MM.1S (cell line): Measurements from ENCODE around the gene EPHB6.

Source experiments
- DNase-seq: peaks from one replicate; pipeline ENCODE4 v3.0.0-alpha.2; 2015
- H2AFZ ChIP-seq: fragments of 300-600 bp; sonication (generic); 2 replicates; pipeline ENCODE4 v1.6.0; 2016; ENCODE audit warnings: antibody characterized with exemption, low read length
- H3F3A ChIP-seq: fragments of 300-600 bp; sonication (generic); 2 replicates; pipeline ENCODE4 v1.6.1; 2016; ENCODE audit warnings: mild to moderate bottlenecking, antibody characterized with exemption, low read length, moderate library complexity, mixed read lengths; ENCODE audit not compliant: insufficient read depth
- H3K27ac ChIP-seq: fragments of 300-600 bp; sonication (generic); 2 replicates; pipeline ENCODE4 v1.5.1; 2016; ENCODE audit warnings: mild to moderate bottlenecking, low read length
- H3K27me3 ChIP-seq: fragments of 300-600 bp; sonication (generic); replicated peaks from 2 replicates; pipeline ENCODE4 v1.6.0; 2016; ENCODE audit warnings: low read length; ENCODE audit not compliant: insufficient read depth
- H3K36me3 ChIP-seq: fragments of 300-600 bp; sonication (generic); replicated peaks from 2 replicates; pipeline ENCODE4 v1.6.1; 2016; ENCODE audit warnings: mild to moderate bottlenecking, low read length, mixed read lengths; ENCODE audit not compliant: insufficient read depth
- H3K4me1 ChIP-seq: fragments of 300-600 bp; sonication (generic); 2 replicates; pipeline ENCODE4 v1.6.1; 2016; ENCODE audit warnings: low read length, mixed read lengths
- H3K4me2 ChIP-seq: fragments of 300-600 bp; sonication (generic); 2 replicates; pipeline ENCODE4 v1.6.0; 2016; ENCODE audit warnings: low read depth, low read length
- H3K4me3 ChIP-seq: fragments of 300-600 bp; sonication (generic); 2 replicates; pipeline ENCODE4 v1.5.1; 2016; ENCODE audit warnings: low read length, mixed read lengths
- H3K79me2 ChIP-seq: fragments of 300-600 bp; sonication (generic); 2 replicates; pipeline ENCODE4 v1.6.1; 2016; ENCODE audit warnings: mixed run types, low read length, mixed read lengths
- H3K9ac ChIP-seq: fragments of 300-600 bp; sonication (generic); 2 replicates; pipeline ENCODE4 v1.6.1; 2016; ENCODE audit warnings: low read length, mixed read lengths
- H3K9me2 ChIP-seq: fragments of 300-600 bp; sonication (generic); replicated peaks from 2 replicates; pipeline ENCODE4 v1.6.1; 2016; ENCODE audit warnings: mild to moderate bottlenecking, low read length, mixed read lengths; ENCODE audit not compliant: insufficient read depth
- H3K9me3 ChIP-seq: fragments of 300-600 bp; sonication (generic); replicated peaks from 2 replicates; pipeline ENCODE4 v1.6.1; 2016; ENCODE audit warnings: mild to moderate bottlenecking, low read length, mixed read lengths; ENCODE audit not compliant: insufficient read depth
- H4K20me1 ChIP-seq: fragments of 300-600 bp; sonication (generic); 2 replicates; pipeline ENCODE4 v1.6.1; 2016; ENCODE audit warnings: mild to moderate bottlenecking, low read length, moderate library complexity, mixed read lengths; ENCODE audit not compliant: insufficient read depth
- CTCF ChIP-seq: fragments of 300-600 bp; sonication (generic); IDR thresholded peaks from 2 replicates; pipeline ENCODE4 v1.5.1; 2016; ENCODE audit warnings: antibody characterized with exemption, low read length, mixed read lengths
- EZH2 ChIP-seq: fragments of 300-600 bp; sonication (generic); optimal IDR thresholded peaks from 2 replicates; pipeline ENCODE3; 2017; ENCODE audit warnings: low read depth, mild to moderate bottlenecking, antibody characterized with exemption, low read length, mixed read lengths
- EZH2phosphoT487 ChIP-seq: fragments of 300-600 bp; sonication (generic); IDR thresholded peaks from 2 replicates; pipeline ENCODE4 v1.6.1; 2018; ENCODE audit warnings: antibody characterized with exemption, low read length

The EPHB6 gene

GRCh38 chr7:142889816-142890215 is 34.9 kb downstream of the EPHB6 start:
- H2AFZ ChIP-seq, result no peak overlapping the region
- TF ChIP-seq EZH2phosphoT487 (no peak), EZH2 (no peak), CTCF (no peak)
- no peaks in the 10 kb centered on the region for H3K79me2 ChIP-seq
- no peaks in the 10 kb centered on the region for H3K9me2 ChIP-seq
- H4K20me1 ChIP-seq, result no peaks in the 10 kb centered on the region
- no peaks in the 10 kb centered on the region for H3K9me3 ChIP-seq
- H3K9ac ChIP-seq, result no peak overlapping the region
- H3F3A ChIP-seq, result no peaks in the 10 kb centered on the region
- no peak overlapping the region for H3K27ac ChIP-seq
- no peaks in the 10 kb centered on the region for H3K36me3 ChIP-seq
- DNase-seq, result no peak
- H3K4me2 ChIP-seq, result no peak overlapping the region
- no peak overlapping the region for H3K4me3 ChIP-seq
- no peaks in the 10 kb centered on the region for H3K27me3 ChIP-seq
- H3K4me1 ChIP-seq, result no peaks in the 10 kb centered on the region

- Histone ChIP-seq H3K4me2 (no peak overlapping the region), H3K27me3 (no peaks in the 10 kb centered on the region)
- TF ChIP-seq CTCF (no peak), EZH2 (no peak), EZH2phosphoT487 (no peak)
Observed at GRCh38 chr7:142890874-142891485, 36.1 kb downstream of the EPHB6 start.

GRCh38 chr7:142891490-142892082 is 36.7 kb downstream of the EPHB6 start:
- Histone ChIP-seq H4K20me1 (no peaks in the 10 kb centered on the region), H3K9ac (no peak overlapping the region), H3K4me2 (no peak overlapping the region), H3K79me2 (no peaks in the 10 kb centered on the region), H3K36me3 (no peaks in the 10 kb centered on the region), H3K27ac (no peak overlapping the region), H3K4me3 (no peak overlapping the region), H3F3A (no peaks in the 10 kb centered on the region), H3K9me2 (no peaks in the 10 kb centered on the region), H3K27me3 (no peaks in the 10 kb centered on the region), H3K9me3 (no peaks in the 10 kb centered on the region), H3K4me1 (no peaks in the 10 kb centered on the region), H2AFZ (no peak overlapping the region)
- DNase-seq, result no peak
- TF ChIP-seq CTCF (no peak), EZH2phosphoT487 (no peak), EZH2 (no peak)

More at GRCh38 chr7:142890874-142891485, 36.1 kb downstream of the EPHB6 start:
- no peak for DNase-seq
- no peaks in the 10 kb centered on the region for H3K79me2 ChIP-seq
- no peak overlapping the region for H2AFZ ChIP-seq
- no peak overlapping the region for H3K9ac ChIP-seq
- no peaks in the 10 kb centered on the region for H3K36me3 ChIP-seq
- no peaks in the 10 kb centered on the region for H3F3A ChIP-seq
- H4K20me1 ChIP-seq, result no peaks in the 10 kb centered on the region
- H3K4me3 ChIP-seq, result no peak overlapping the region
- no peaks in the 10 kb centered on the region for H3K9me3 ChIP-seq
- no peaks in the 10 kb centered on the region for H3K4me1 ChIP-seq
- H3K27ac ChIP-seq, result no peak overlapping the region
- no peaks in the 10 kb centered on the region for H3K9me2 ChIP-seq
